ENCODE measurements around the gene KCNK3.
"Not testable (repeated sequence)": the region's sequence is repeated elsewhere in the genome, so short reads cannot be mapped to it uniquely, and the experiment has no call there.

KCNK3 gene

DNA sequence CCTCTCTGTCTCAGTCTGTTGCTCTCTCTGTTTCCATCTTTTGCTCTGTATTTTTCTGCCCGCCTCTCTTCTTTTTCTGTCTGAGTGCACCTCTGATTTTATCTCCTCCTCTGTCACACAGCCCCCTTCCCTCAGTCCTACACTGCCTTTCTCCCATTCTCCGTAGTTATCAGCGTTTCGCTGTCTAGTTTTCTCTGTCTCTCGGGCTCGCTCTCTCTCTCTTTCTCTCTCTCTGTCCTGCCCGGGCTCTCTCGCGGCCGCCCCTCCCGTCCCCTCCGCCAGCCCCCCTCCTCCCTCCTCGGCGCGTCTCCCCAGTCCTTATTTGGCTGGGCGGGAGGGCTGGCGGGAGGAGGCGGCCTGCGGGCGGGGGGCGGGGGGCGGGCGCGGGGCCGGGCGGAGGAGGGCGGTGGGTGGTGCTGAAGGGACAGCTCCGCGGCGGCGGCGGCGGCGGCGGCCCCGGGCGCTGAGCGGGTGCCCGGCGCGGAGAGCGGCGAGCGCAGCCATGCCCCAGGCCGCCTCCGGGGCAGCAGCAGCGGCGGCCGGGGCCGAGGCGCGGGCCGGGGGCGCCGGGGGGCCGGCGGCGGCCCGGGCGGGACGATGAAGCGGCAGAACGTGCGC is at the start of gene KCNK3:
Gene KCNK3, plus strand, starts transcription at position 444 of the 618 bp plus-strand sequence. Its CDS starts 154 bp downstream, at position 598.
- peak; percentile 47 for DNase-seq

DNA sequence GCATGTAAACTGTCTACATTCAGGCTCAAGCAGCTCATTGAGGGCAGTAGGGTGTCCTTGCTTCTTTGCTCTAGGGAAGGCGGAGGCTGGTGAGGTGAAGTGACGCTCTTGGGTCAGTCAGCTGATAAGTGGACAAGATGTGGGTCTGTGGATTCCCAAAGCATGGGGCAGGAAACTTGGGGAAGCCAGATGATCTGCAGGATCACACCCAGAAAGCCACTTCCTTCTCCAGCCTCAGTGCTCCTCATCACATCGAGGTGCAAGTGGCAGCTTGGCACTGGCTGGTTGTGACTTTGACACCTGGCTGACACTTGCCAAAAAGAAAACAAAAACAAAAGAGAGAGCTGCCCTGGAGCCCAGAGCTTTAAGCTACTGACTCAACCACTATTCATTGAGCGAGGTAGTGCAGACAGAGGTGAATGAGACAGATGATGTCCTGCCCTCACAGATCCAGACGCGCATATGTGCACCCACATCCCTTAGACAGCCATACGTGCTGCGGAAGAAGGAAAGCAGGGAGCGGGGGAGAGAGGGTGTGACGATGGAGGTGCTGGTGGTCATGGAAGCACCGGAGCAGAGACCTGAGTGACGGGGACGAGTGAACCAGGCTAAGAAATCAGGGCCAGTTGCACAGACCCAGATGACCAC is 48.2 kb upstream of the KCNK3 start:
- no peak for DNase-seq

DNA sequence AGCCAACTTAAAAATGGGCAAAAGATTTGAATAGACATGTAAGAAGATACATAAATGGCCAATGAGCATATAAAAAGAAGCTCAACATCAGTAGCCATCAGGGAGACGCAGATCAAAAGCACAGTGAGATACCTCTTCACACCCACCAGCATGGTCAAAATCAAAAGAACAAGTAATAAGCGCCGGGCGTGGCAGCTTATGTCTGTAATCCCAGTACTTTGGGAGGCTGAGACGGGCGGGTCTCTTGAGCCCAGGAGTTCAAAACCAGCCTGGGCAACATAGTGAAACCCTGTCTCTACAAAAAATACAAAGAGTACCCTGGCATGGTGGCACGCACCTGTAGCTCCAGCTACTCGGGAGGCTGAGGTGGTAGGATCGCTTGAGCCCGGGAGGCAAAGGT is 46.8 kb upstream of the KCNK3 start:
- DNase-seq: no peak

DNA sequence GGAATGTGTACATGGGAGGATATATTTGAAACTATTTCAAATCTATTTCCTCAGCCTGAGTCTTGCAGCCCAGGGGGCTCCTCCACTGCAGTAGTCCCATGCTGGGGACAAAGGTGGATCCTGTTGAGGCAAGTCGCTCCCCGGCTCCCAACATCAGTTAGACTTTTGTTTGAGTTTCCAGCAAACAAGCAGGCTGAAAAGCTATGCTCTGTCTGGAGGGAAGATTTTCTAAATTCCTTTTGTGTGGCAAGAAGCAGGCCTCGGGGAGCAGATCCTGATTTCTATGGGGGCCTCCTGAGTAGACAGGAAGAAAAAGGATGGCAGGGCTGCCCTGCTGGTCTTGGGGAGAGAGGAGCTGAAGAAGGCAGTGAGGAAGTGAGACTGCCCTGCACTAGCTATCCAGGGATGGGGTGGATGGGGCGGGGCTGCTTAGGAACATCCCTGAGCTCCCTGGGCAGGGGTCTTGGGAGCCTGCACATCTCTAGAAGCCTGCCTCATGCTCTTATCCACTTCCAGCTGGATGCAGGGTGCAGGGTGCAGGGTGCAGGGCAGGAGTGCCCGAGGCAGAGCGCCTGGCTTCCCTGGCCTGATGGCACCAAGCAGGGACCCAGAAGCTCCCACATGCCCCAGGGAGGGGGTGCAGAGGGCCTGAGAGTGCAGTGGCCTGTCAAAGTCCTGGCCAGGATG is 45.4 kb upstream of the KCNK3 start:
- DNase-seq: no peak

DNA sequence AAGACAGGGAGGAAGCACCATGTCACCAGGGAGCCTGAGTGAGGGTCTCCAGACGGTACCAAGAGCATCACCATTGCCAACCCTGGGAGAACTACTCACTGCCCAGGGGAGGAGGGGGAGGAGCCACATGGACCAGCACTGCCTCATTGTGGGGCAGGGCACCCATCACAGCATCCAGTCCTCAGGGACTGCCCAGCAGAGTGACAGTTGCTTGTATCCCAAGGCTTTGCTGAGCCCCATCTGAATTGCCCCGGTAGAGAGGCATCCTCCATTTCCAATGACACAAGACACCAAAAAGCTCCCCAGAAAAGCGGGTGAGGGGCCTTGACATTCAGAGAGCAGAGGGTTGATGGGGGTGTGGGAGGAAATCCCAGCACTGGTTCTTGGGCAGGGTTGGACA is 44.5 kb upstream of the KCNK3 start:
- no peak for DNase-seq

DNA sequence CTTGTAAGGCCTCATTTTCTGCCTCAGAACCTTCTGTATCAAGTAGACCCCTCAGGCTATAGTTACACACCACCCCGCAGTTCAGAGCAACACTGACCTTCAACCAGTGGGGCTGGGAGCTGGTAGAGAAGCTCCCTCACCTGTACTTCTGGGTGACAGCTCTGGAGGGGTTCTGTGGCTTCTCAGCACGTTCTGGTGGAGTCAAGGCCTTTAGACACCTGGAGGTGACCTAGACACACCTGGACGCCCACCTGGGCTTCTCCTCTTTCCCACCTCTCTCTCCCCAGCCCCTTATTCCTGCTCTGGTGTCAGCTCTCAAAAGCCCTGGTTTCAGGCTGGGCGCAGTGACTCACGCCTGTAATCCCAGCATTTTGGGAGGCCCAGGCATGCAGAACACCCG is 44.0 kb upstream of the KCNK3 start:
- DNase-seq: no peak

DNA sequence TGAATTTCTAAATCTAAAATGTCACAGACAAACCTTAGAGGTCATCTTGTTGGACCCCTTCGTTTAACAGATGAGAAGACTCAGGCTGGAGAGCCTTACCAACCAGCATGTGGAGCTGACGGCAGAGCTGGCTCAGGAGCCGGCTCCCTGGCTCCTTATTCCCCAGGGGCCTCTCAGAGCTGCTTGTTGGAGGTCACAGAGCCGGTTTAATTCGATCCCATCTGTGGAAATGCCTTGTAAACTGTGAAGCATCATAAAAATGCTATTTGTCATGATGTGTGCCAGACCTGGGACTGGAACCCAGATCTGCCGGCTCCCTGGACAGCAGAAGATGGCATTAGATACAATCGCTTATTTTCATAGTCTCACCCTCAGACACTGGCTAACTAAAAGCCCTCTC is 43.2 kb upstream of the KCNK3 start:
- DNase-seq: no peak

DNA sequence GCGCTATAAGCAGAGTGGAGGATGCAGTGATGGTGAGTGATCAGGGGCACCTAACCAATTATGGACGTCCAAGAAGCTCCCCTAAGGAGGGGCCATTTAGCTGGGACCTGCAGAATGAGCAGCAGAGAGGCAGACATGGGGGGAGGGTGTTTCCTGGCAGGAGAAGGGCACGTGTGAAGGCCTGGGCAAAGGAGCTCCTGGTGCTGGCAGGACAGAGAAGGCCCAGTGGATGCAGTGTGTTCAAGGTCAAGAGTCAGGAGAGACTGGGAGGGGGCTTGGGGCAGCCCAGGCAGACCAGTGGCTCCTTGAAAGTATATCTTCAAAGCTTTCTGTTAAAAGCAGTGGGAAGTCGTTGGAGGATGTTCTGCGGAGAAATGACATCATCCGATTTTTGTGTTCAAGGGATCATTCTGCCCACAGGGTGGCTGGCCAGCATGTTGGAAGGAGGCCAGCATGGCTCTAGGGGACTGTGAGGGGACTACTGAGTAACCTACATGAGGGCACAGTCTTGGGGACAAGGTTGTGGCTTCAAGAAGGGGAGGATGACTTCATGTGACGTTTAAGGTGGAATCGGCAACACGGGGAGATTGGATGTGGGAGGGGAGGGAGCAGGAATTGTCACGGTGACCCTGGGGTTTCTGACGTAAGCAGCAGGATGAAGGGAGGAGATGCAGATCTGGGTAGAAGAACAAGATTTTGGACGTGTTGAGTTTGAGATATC is 42.4 kb upstream of the KCNK3 start:
- no peak for DNase-seq

DNA sequence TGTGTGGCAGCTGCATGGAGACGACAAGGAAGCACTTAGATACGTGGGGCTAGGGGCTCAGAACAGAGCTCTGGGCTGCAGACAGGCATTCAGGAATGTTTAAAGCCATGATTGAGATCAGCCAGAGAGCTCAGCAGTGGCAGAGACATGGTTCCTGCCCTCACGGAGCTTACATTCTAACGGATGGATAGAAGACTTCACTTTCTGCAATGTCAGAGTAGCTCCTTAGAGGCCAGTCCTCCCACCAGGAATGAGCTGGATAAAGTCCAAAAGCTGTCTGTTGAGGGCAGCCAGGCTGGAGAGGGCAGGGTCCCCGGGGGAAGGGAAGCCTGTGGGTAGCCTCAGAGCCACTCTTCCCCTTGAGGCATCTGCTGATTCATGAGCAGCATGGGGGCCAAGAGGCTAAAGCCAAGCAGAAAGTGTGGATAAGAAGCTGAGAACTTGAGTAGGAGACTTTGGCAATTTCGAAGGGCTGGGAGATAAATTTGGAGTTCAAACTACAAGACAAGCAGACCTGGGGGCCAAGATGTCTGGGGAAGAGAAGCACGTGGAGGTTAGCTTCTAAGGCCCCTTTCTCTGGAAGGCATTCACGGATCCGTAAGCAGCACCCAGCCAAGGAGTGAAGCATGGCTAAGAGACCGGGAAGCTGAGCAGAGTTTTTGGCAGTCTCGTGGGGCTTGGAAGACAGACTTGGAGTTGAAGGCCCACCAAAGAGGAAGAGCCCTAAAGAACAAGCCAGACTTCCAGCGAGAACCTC is 41.6 kb upstream of the KCNK3 start:
- DNase-seq: no peak

DNA sequence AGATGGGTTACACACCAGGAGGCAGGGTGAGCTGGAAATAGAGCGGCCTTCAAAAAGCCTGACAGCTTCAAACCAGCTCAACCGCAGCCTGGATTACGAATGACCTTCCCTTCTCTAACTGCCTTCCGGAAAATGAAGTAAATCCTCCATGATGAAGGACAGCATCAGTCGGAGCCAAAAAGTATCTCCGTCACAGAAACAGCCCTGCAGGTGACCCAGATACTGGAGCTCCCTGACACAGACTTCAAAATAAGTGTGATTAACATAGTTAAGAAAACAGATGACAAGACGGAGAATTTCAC is 41.1 kb upstream of the KCNK3 start:
- DNase-seq: no peak

DNA sequence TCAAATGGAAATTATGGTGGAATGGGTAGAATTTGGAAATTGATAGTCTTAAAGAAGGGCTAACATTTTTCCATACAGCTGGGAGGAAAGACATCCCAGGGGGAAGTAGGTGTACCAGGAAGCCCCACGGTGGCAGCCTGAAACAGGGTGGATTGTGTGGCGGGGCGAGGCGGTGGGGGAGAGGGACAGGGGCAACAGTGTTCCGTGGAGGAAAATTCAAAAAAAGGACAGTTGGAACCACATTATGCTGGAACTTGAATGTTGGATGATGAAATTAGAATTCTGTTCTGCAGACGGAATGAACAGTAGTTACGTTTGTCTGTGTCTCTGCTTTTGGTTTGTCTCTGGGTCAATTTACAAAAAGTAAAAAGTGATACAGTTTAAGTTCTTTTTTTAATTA is 40.7 kb upstream of the KCNK3 start:
- DNase-seq: no peak

DNA sequence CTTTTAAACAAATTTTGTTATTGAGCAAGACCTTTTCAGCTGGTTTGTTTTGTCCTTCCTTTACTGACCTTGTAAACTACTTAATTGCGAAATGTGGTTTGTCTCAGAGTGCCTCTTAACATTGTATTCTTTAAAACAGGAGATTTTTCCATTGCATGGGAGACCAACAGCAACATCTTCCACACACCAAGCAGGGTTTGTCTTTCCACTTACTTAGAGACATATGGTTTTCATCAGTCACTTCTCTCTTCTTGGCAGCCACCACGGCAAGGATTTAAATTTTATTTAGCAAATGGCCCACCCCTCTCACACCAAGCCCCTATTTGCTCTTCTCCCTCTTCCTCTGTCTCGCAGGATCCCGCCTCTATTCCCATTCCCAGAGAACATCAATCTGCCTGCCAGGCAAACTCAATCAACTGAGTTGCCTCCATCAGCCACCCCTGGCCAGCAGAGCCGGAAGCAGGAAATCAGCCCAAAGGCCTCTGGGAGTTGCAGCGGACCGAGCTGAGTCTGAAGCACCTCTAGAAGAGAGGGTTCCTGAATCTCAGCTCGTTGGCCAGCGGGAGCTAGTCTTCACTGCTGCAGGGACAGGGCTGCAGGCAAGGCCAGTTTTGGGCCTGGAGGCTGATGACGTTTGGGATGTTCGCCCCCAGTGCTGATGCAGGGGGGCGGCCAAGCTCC is 40.0 kb upstream of the KCNK3 start:
- no peak for DNase-seq

DNA sequence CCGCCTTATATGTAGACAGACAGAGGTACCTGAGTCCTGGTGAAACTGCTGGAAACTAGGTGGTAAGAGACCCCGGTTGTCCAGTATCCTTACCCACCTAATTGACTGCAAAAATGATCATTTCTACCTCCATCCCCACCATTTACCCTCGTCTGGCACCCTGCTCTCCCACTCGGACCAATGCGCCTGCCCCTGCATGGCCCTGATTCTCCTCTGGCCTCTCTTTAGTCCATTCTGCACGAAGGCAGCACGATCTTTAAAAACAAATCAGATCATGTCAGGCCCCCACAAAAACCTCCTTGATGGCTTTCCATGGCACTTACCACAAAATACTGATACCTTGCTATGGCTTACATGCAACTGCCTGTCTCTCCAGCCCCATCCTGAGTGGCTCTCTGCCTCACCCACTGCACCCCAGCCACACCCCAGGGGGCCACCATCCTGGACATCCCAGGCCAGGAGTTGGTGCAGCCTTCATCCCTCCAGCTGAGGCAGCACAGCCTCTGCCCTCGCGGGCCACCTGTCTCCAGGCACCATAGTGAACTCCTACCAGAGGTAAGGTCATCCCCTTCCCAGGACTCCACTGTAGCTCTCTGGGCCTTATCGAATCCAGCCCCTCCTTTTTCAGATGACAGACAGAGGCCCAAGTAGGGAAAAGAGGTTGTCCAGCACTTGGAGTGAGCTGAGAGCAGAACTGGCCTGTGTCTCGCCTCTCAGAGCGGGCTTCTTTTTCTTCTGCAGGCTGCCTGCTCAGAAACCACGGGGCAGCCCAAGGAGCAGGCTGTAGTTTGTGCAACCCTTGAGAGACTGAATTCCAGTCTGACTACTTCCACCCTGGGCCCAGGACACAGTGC is 39.1 kb upstream of the KCNK3 start:
- no peak for DNase-seq

DNA sequence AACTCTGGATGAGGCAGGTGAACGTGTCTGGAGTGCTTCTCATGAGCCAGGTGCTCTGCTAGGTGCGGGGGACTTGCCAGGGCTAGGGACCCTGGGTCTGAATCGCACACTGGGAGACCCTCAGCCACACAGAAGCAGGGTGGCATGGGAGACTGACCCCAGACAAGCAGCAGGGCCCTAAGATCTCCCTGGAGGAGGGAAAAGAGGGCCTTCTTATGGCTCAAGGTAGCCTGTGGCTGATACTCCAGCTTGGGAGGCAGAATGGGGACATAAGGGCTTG is 38.5 kb upstream of the KCNK3 start:
- no peak for DNase-seq

DNA sequence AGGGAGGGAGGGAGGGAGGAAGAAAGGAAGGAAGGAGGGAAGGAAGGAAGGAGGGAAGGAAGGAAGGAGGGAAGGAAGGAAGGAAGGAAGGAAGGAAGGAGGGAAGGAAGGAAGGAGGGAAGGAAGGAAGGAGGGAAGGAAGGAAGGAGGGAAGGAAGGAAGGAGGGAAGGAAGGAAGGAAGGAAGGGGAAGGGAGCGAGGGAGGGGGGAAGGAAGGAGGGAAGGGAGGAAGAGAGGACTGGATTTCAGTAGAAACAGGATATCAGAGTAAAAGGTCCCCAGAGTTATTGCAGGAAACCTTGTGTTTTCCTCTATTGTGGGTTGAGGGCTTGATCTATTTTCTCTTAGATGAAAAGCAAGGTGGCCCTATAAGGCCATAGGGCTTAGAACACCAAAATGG is 37.4 kb upstream of the KCNK3 start:
- DNase-seq: not testable (repeated sequence)

DNA sequence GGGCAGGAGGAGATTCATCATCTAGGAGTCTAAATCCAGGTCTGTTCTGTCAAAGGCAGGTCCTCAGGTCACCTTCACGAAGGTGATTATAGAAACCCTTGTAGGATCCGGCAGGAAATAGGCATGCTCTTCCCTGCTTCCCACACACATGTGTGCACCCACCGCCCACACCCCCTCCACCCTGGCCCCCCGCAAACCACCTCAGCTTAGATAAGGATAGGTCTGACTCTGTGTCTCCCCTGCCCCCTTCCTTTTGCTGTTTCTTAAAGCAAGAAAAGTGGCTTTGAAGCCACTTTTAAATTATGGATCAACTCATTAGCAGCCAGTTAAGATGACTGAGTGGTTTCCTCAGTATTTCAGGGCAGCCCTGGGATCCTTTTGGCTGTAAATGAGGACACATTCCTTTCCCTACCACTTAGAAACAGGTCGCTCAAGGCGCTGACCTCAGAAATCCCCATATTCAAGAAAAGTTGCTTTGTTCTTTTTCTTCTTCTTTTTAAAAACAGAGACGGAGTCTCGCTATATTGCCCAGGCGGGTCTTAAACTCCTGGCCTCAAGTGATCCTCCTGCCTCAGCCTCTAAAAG is 36.8 kb upstream of the KCNK3 start:
- DNase-seq: no peak

DNA sequence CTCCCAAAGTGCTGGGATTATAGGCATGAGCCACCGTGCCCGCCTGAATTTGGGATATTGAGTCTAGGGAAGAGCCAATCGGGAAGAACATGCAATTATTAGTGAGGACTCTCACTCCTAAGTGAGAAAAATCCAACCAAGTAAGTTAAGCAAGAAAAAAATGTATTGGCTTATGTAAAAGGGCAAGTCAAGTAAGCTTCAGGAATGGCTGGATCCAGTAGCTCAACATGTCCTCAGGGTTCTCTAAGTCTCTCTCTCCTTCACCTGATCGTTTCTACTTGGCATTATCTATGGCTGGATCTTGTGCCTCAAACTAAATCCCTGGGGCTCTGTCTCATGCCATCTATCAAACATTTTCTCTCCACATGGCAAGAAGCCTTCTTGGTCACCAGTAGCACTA is 35.3 kb upstream of the KCNK3 start:
- DNase-seq: no peak

DNA sequence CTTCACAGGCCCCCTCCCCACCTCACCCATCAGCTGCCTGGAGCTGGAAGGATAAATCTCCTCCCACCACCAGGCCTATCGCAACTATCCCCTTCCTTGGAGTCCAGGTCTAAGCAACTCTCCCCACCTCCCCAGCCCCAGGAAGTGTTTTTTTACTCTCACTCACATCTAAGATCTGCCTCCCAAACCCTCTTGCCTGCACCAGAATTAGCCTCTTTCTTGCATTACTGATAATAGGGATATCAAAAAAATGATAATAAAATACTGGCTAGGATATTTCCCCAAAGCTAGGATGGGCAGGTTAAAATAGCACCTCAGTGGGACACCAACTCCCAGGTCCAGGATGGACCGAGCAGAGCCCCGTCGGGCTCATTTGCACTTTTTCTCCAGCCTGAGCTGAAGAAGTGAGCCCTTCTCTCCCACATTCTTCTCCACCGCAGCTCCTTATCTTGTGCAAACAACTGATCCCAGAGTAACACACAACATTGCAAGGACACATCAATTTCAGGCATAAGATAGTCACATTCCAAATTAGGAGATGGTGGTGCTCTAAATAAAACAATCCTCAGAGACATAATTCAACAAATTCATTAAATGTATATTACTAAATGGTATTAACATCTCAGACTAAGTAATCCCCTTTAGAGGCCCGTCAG is 33.7 kb upstream of the KCNK3 start:
- DNase-seq: no peak

DNA sequence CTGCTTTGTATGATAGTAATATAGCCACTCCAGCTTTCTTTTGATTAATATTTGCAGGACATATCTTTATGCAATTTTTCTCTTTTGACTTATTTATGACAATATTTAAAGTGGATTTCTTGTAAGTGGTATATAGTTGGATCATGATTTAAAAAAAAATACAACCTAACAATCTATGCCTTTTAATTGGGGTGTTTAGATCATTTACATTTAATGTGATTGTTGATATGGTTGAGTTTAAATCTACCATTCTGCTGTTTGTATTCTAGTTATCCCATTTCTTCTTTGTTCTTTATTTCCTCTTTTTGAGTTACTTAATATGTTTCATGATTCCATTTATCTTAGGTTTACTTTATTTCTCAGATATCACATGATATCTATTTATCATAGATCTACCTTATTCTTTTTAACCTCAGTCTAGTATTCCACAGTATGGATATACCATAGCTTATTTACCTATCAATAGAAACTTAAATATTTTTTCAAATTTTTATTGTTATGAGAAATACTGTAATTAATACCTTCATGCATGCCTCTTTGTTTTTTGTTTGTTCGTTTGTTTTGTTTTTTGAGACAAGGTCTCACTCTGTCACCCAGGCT is 32.1 kb upstream of the KCNK3 start:
- DNase-seq: no peak

DNA sequence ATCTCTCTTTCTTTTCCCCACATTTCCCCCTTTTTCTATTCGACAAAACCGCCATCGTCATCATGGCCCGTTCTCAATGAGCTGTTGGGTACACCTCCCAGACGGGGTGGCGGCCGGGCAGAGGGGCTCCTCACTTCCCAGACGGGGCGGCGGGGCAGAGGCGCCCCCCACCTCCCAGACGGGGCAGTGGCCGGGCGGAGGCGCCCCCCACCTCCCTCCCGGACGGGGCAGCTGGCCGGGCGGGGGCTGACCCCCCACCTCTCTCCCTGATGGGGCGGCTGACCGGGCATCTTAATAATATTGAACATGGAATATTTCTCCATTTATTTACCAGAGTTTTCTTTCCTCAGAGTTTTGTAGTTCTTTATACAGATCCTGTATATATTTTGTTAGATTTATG is 27.2 kb upstream of the KCNK3 start:
- DNase-seq: not testable (repeated sequence)

DNA sequence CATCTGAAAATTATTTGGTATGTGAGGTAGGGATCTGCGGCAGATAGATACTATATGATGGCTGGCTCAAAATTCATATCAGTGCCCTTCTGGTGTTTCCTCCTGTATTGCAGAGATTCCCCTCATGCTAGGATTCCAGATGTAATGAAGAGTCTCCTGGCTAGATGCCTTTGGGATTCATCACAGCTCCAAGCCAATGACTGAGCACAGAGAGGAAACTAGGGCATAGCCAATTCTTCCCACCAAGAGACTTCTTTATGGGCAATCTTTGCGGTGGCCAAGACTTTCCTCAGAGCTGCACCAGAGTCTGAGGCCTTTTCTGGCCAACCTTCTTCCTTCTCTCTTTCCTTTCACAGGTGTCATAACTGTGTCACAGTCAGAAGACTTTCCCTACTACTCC is 25.9 kb upstream of the KCNK3 start:
- DNase-seq: no peak

All from stimulated activated CD4-positive, alpha-beta T cell treated with anti-CD3 and anti-CD28 coated beads, Interleukin-12 subunit alpha, Interleukin-12 subunit beta, amount 100 ng/mL, for 4 hours (primary cell).